ENCODE data around the gene EPB41L4A.

EPB41L4A gene

GRCh38 chr5:112183103-112183711 is 235.9 kb downstream of the EPB41L4A start (continued):
- no peak for TF ChIP-seq PRDM4 (tag by site-specific recombination; IDR thresholded peaks at IDR 0.05)
- TF ChIP-seq ZBTB48 (tag by site-specific recombination; IDR thresholded peaks at IDR 0.05): no peak
- TF ChIP-seq ZNF174 (tag by site-specific recombination; IDR thresholded peaks at IDR 0.05): no peak
- no peak for TF ChIP-seq ZSCAN23 (tag by site-specific recombination; IDR thresholded peaks at IDR 0.05)
- 0 out of 2 replicates have a peak, but pooled peaks have one; percentile 32 for TF ChIP-seq WT1 (tag by site-specific recombination; IDR thresholded peaks at IDR 0.05)
- no peak for TF ChIP-seq PBX3 (CRISPR knock-in tag; IDR thresholded peaks at IDR 0.05)
- no peak for TF ChIP-seq ZNF214 (tag by site-specific recombination; IDR thresholded peaks at IDR 0.05; ENCODE audit: borderline replicate concordance)
- no peak for TF ChIP-seq ZNF658 (tag by site-specific recombination; IDR thresholded peaks at IDR 0.05)
- peak; percentile 69 for TF ChIP-seq ZNF366 (tag by site-specific recombination; conservative IDR thresholded peaks at IDR 0.05)
- no peak for TF ChIP-seq ZNF324 (tag by site-specific recombination; IDR thresholded peaks at IDR 0.05)
- TF ChIP-seq ZNF623 (tag by site-specific recombination; IDR thresholded peaks at IDR 0.05): no peak
- no peak for TF ChIP-seq ZNF544 (tag by site-specific recombination; IDR thresholded peaks at IDR 0.05)
- no peak for TF ChIP-seq ZNF704 (tag by site-specific recombination; IDR thresholded peaks at IDR 0.05)
- TF ChIP-seq ZNF558 (tag by site-specific recombination; IDR thresholded peaks at IDR 0.05): no peak
- TF ChIP-seq ZNF692 (tag by site-specific recombination; IDR thresholded peaks at IDR 0.05): no peak
- no peak for TF ChIP-seq ZNF394 (tag by site-specific recombination; IDR thresholded peaks at IDR 0.05; ENCODE audit: borderline replicate concordance)
- TF ChIP-seq ZNF148 (tag by site-specific recombination; IDR thresholded peaks at IDR 0.05; ENCODE audit: borderline replicate concordance): no peak
- TF ChIP-seq AEBP2 (tag by site-specific recombination; IDR thresholded peaks at IDR 0.05; ENCODE audit: borderline replicate concordance): no peak
- no peak for TF ChIP-seq ZNF391 (tag by site-specific recombination; IDR thresholded peaks at IDR 0.05; ENCODE audit: borderline replicate concordance, low read depth)
- no peak for TF ChIP-seq ZNF596 (tag by site-specific recombination; IDR thresholded peaks at IDR 0.05)
- TF ChIP-seq TRIM28 (IDR thresholded peaks at IDR 0.05; ENCODE audit: borderline replicate concordance, low read length): no peak
- TF ChIP-seq KLF8 (tag by site-specific recombination; IDR thresholded peaks at IDR 0.05): no peak
- TF ChIP-seq ZNF571 (tag by site-specific recombination; IDR thresholded peaks at IDR 0.05): no peak
- no peak for TF ChIP-seq ZNF433 (tag by site-specific recombination; IDR thresholded peaks at IDR 0.05; ENCODE audit: low read depth)
- no peak for TF ChIP-seq ZNF791 (tag by site-specific recombination; IDR thresholded peaks at IDR 0.05)
- TF ChIP-seq YY1 (tag by site-specific recombination; IDR thresholded peaks at IDR 0.05): no peak
- no peak for TF ChIP-seq REPIN1 (tag by site-specific recombination; IDR thresholded peaks at IDR 0.05; ENCODE audit: low read depth)
- no peak for TF ChIP-seq ZNF473 (tag by site-specific recombination; IDR thresholded peaks at IDR 0.05)
- no peak for TF ChIP-seq ZNF677 (tag by site-specific recombination; IDR thresholded peaks at IDR 0.05)
- TF ChIP-seq OSR2 (tag by site-specific recombination; IDR thresholded peaks at IDR 0.05): peak; percentile 86
- TF ChIP-seq ZNF629 (tag by site-specific recombination; IDR thresholded peaks at IDR 0.05): no peak
- peak; percentile 7; the same call in 1 of the 2 replicates for TF ChIP-seq SP2 (tag by site-specific recombination; IDR thresholded peaks at IDR 0.05)

Measured in HEK293 (cell line).